HCT116 (cell line): Measurements from ENCODE around the gene ABLIM1. TPM values are rescaled to one million over a fixed set of nuclear protein-coding genes. Genes with fewer than 3 reads are reported as not detected.

Source experiments
- ATAC-seq: fragments of 200-7000 bp; cut with Tn5 transposase; 2 replicates; pipeline ENCODE4 v1.9.1; 2020; ENCODE audit warnings: mild to moderate bottlenecking, moderate library complexity
- BruUV-seq: library from RNA; stranded (reverse); fragments of 400-500 nt; replicated peaks from 2 replicates; lab custom pipeline; 2021; lab: Mats Ljungman, UMichigan
- CTCF ChIA-PET: fragments of 300-600 bp; sonication (Branson Sonifier 250); formaldehyde crosslinking; loops from one replicate; lab custom pipeline; 2021; ENCODE audit warnings: antibody characterized with exemption; lab: Charles Lee
- POLR2A ChIA-PET: fragments of 300-600, 350-600 bp; sonication (Branson Sonifier 250); formaldehyde crosslinking; loops from one replicate; lab custom pipeline; 2021; ENCODE audit warnings: antibody characterized with exemption; lab: Charles Lee
- RAD21 ChIA-PET, 2 experiments: fragments of 300-600 bp; sonication (Branson Sonifier 250); formaldehyde crosslinking; loops; one replicate each; lab custom pipeline; 2023; ENCODE audit warnings: low total read pairs in 2 of 2; ENCODE audit not compliant: uncharacterized antibody in 2 of 2, unreplicated experiment in 2 of 2, low non-redundant PET in 1 of 2; lab: Charles Lee
- DNase-seq: peaks from one replicate; pipeline ENCODE4 v3.0.0-alpha.2; 2010; ENCODE audit warnings: low read depth, low spot score
- H2AFZ ChIP-seq: fragments of 200-600 bp; shearing (Covaris generic), sonication (generic); 2 replicates; pipeline ENCODE4 v1.6.1; 2017; ENCODE audit warnings: low read depth, mixed run types, mixed read lengths, antibody characterized with exemption, low read length; ENCODE audit not compliant: poor library complexity, severe bottlenecking
- H3K27ac ChIP-seq: 2 replicates; pipeline ENCODE4 v1.5.1; 2012; ENCODE audit warnings: low read depth, low read length
- H3K27me3 ChIP-seq: fragments of 200-600 bp; sonication (generic); 2 replicates; pipeline ENCODE4 v1.6.1; 2016; ENCODE audit warnings: mixed run types, low read length, mixed read lengths; ENCODE audit not compliant: insufficient read depth
- H3K36me3 ChIP-seq, 2 experiments: fragments of 200-500 bp in 1 of 2; fragments of 200-600 bp in 1 of 2; sonication (Bioruptor generic) in 1 of 2; sonication (generic) in 1 of 2; 2 replicates each; pipeline versions ENCODE4 v1.5.1 to v1.6.1; 2014 to 2016; ENCODE audit warnings: low read length in 2 of 2, inconsistent platforms in 1 of 2, mixed read lengths in 1 of 2, mixed run types in 1 of 2; ENCODE audit not compliant: insufficient read depth in 2 of 2, control insufficient read depth in 1 of 2
- H3K4me1 ChIP-seq, 2 experiments: fragments of 200-600 bp in 1 of 2; sonication (generic) in 1 of 2; 2 replicates each; pipeline versions ENCODE4 v1.5.1 to v1.6.1; 2012 to 2017; ENCODE audit warnings: low read length in 2 of 2, inconsistent platforms in 1 of 2, mild to moderate bottlenecking in 1 of 2, mixed read lengths in 1 of 2, mixed run types in 1 of 2, moderate library complexity in 1 of 2; ENCODE audit not compliant: insufficient read depth in 2 of 2, control insufficient read depth in 1 of 2
- H3K4me2 ChIP-seq: fragments of 200-600 bp; sonication (generic); 2 replicates; pipeline ENCODE4 v1.6.1; 2017; ENCODE audit warnings: mixed run types, low read length, mixed read lengths
- H3K4me3 ChIP-seq, 2 experiments: fragments of 200-600 bp in 1 of 2; sonication (generic) in 1 of 2; replicated peaks in 1 of 2; 2 replicates each; pipeline ENCODE4 v1.5.1; 2011 to 2016; ENCODE audit warnings: low read length in 2 of 2, control low read depth in 1 of 2, low read depth in 1 of 2, mild to moderate bottlenecking in 1 of 2, mixed read lengths in 1 of 2, mixed run types in 1 of 2
- H3K79me2 ChIP-seq: fragments of 200-600 bp; sonication (generic); 2 replicates; pipeline ENCODE4 v1.6.1; 2017; ENCODE audit warnings: mild to moderate bottlenecking, mixed run types, low read length, moderate library complexity, mixed read lengths; ENCODE audit not compliant: insufficient read depth
- H3K9ac ChIP-seq: fragments of 200-600 bp; sonication (generic); 2 replicates; pipeline ENCODE4 v1.6.1; 2016; ENCODE audit warnings: low read length, mixed read lengths
- H3K9me2 ChIP-seq: fragments of 200-600 bp; sonication (generic), shearing (Covaris generic); 2 replicates; pipeline ENCODE4 v1.6.1; 2017; ENCODE audit warnings: mixed run types, mild to moderate bottlenecking, moderate library complexity; ENCODE audit not compliant: insufficient read depth
- H3K9me3 ChIP-seq, 2 experiments: fragments of 200-500 bp in 1 of 2; fragments of 200-600 bp in 1 of 2; sonication (Bioruptor generic) in 1 of 2; sonication (generic) in 1 of 2; 2 replicates each; pipeline ENCODE4 v1.6.1; 2014 to 2017; ENCODE audit warnings: low read length in 2 of 2, mixed read lengths in 2 of 2, inconsistent platforms in 1 of 2, low read depth in 1 of 2, mild to moderate bottlenecking in 1 of 2, mixed run types in 1 of 2, moderate library complexity in 1 of 2; ENCODE audit not compliant: control insufficient read depth in 1 of 2, insufficient read depth in 1 of 2
- H4K20me1 ChIP-seq: fragments of 200-600 bp; sonication (generic), shearing (Covaris generic); 2 replicates; pipeline ENCODE4 v1.6.1; 2017; ENCODE audit warnings: mixed run types, mild to moderate bottlenecking, moderate library complexity; ENCODE audit not compliant: insufficient read depth
- CBX3 ChIP-seq: IDR thresholded peaks from 2 replicates; pipeline ENCODE4 v1.6.1; 2012; ENCODE audit warnings: low read depth
- CEBPB ChIP-seq: IDR thresholded peaks from 2 replicates; pipeline ENCODE4 v1.6.1; 2012; ENCODE audit warnings: low read depth
- EGR1 ChIP-seq: IDR thresholded peaks from 2 replicates; pipeline ENCODE4 v1.6.1; 2012; ENCODE audit warnings: low read depth
- EZH2 ChIP-seq: fragments of 200-600 bp; sonication (generic); IDR thresholded peaks from 2 replicates; pipeline ENCODE4 v1.6.1; 2017; ENCODE audit warnings: antibody characterized with exemption, mixed run types
- EZH2phosphoT487 ChIP-seq: fragments of 200-600 bp; IDR thresholded peaks from 2 replicates; pipeline ENCODE4 v1.6.1; 2018; ENCODE audit warnings: antibody characterized with exemption, borderline replicate concordance
- FOSL1 ChIP-seq: IDR thresholded peaks from 2 replicates; pipeline ENCODE4 v1.6.1; 2012; ENCODE audit warnings: low read depth
- POLR2A ChIP-seq: IDR thresholded peaks from 2 replicates; pipeline ENCODE4 v1.7.0; 2011; ENCODE audit warnings: borderline replicate concordance; ENCODE audit not compliant: insufficient read depth, insufficient read length; ENCODE audit errors: extremely low read depth
- POLR2AphosphoS5 ChIP-seq: IDR thresholded peaks from 2 replicates; pipeline ENCODE4 v1.6.1; 2011; ENCODE audit warnings: mild to moderate bottlenecking, low read depth, low read length, moderate library complexity
- RAD21 ChIP-seq: IDR thresholded peaks from 2 replicates; pipeline ENCODE4 v1.6.1; 2012; ENCODE audit warnings: low read depth, mild to moderate bottlenecking
- SIN3A ChIP-seq: IDR thresholded peaks from 2 replicates; pipeline ENCODE4 v1.6.1; 2012; ENCODE audit warnings: low read depth
- SP1 ChIP-seq: IDR thresholded peaks from 2 replicates; pipeline ENCODE4 v1.6.1; 2012; ENCODE audit warnings: low read depth
- SRF ChIP-seq: IDR thresholded peaks from 2 replicates; pipeline ENCODE4 v1.6.1; 2012; ENCODE audit warnings: low read depth
- TCF7L2 ChIP-seq: IDR thresholded peaks from 2 replicates; pipeline ENCODE4 v1.7.0; 2011; ENCODE audit warnings: borderline replicate concordance, inconsistent platforms; ENCODE audit not compliant: insufficient read depth, insufficient read length; ENCODE audit errors: extremely low read depth
- YY1 ChIP-seq: IDR thresholded peaks from 2 replicates; pipeline ENCODE4 v1.6.1; 2011; ENCODE audit warnings: low read length, low read depth, moderate library complexity, mild to moderate bottlenecking; ENCODE audit not compliant: insufficient replicate concordance; ENCODE audit errors: extremely low read depth
- ZBTB33 ChIP-seq: IDR thresholded peaks from 2 replicates; pipeline ENCODE4 v1.6.1; 2011; ENCODE audit warnings: mild to moderate bottlenecking, low read length, moderate library complexity; ENCODE audit not compliant: insufficient replicate concordance; ENCODE audit errors: extremely low read depth
- ZNF274 ChIP-seq: fragments of 200-500 bp; sonication (Bioruptor generic); IDR thresholded peaks from 2 replicates; pipeline ENCODE4 v1.6.1; 2014; ENCODE audit warnings: mild to moderate bottlenecking, low read depth, low read length, inconsistent platforms
- intact Hi-C: fragments of 100-400 bp; cut with micrococcal nuclease; formaldehyde crosslinking; loops from 2 replicates; pipeline ENCODE4 v1.10.0; 2022
- total RNA-seq: library from RNA; stranded (reverse); gene quantifications from one replicate; pipeline ENCODE4 v1.2.1, GENCODE V29; 2021; ENCODE audit not compliant: unreplicated experiment
- TF ChIP-seq, protein P1 (sequence below): IDR thresholded peaks from 2 replicates; pipeline ENCODE4 v1.6.1; 2012
- TF ChIP-seq, protein P2 (sequence below): IDR thresholded peaks from 2 replicates; pipeline ENCODE4 v1.6.1; 2012; ENCODE audit warnings: low read depth
- TF ChIP-seq, protein P3 (sequence below): IDR thresholded peaks from 2 replicates; pipeline ENCODE4 v1.6.1; 2012

Gene ABLIM1
- total RNA-seq, 1 experiment from 2014 or later = 96.2 TPM

DNA sequence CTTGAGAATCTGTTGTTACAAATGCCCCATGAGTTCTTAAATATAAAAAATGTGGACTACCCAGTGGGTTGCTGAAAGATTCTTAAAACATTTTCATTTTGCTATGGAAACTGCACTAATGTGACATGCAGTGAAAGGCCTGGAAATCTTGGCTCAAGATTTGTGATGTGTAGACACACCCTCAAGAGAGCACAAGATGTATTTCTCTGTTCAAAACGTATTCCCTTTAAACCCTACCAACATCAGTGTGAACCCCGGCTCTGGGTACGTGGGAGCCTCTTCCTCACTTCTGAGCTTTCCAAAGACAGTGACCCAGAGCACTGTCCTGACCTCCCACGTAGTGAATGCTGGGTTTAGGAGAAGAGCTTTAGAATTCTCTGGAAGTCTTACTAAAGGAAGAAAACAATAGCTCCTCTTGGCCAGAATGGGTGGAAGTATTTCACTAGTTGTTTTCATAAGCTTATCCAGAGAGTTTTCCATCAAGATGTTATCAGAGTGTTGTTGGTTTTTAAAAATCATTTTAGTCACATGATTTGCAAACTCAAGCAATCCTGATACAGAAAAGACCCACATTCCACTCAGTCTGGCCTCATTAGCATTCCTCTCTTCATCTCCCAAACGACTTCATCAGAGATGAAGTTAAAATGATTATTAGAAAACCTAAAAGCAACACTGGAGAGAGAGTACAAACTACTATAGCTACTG, 172.2 kb downstream of the ABLIM1 start:
- Histone ChIP-seq H2AFZ (no peak overlapping the region), H3K4me1 (peaks cover 37 to 45% of the 10 kb centered on the region in 2 experiments), H3K27ac (no peak overlapping the region), H4K20me1 (no peaks in the 10 kb centered on the region), H3K27me3 (no peaks in the 10 kb centered on the region), H3K9ac (no peak overlapping the region), H3K4me3 (no peak overlapping the region), H3K79me2 (no peaks in the 10 kb centered on the region), H3K9me2 (no peaks in the 10 kb centered on the region), H3K36me3 (0 out of 4 replicates have a peak, but pooled peaks cover 0 to 3% of the 10 kb centered on the region in 2 experiments), H3K4me2 (no peak overlapping the region), H3K9me3 (no peaks in the 10 kb centered on the region)
- ChIA-PET RAD21 (no interaction called here), POLR2A (no interaction called here), CTCF (interaction anchor here (1.6 to 1.7 kb wide), 2 partner anchors 14 to 182 kb away, joined by 10 to 12 read pairs; no protein-coding TSS in a partner anchor)
- ATAC-seq = no peak
- no peak for TF ChIP-seq SIN3A
- TF ChIP-seq ZBTB33 = no peak
- TF ChIP-seq, protein P1, sequence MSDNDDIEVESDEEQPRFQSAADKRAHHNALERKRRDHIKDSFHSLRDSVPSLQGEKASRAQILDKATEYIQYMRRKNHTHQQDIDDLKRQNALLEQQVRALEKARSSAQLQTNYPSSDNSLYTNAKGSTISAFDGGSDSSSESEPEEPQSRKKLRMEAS = no peak
- TF ChIP-seq, protein P2, sequence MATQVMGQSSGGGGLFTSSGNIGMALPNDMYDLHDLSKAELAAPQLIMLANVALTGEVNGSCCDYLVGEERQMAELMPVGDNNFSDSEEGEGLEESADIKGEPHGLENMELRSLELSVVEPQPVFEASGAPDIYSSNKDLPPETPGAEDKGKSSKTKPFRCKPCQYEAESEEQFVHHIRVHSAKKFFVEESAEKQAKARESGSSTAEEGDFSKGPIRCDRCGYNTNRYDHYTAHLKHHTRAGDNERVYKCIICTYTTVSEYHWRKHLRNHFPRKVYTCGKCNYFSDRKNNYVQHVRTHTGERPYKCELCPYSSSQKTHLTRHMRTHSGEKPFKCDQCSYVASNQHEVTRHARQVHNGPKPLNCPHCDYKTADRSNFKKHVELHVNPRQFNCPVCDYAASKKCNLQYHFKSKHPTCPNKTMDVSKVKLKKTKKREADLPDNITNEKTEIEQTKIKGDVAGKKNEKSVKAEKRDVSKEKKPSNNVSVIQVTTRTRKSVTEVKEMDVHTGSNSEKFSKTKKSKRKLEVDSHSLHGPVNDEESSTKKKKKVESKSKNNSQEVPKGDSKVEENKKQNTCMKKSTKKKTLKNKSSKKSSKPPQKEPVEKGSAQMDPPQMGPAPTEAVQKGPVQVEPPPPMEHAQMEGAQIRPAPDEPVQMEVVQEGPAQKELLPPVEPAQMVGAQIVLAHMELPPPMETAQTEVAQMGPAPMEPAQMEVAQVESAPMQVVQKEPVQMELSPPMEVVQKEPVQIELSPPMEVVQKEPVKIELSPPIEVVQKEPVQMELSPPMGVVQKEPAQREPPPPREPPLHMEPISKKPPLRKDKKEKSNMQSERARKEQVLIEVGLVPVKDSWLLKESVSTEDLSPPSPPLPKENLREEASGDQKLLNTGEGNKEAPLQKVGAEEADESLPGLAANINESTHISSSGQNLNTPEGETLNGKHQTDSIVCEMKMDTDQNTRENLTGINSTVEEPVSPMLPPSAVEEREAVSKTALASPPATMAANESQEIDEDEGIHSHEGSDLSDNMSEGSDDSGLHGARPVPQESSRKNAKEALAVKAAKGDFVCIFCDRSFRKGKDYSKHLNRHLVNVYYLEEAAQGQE = no peak
- no peak for TF ChIP-seq POLR2A
- no peak for TF ChIP-seq EZH2
- TF ChIP-seq EGR1 = no peak
- TF ChIP-seq EZH2phosphoT487 = no peak
- TF ChIP-seq CBX3 = no peak
- no peak for TF ChIP-seq POLR2AphosphoS5
- TF ChIP-seq YY1 = no peak
- TF ChIP-seq TCF7L2 = no peak
- TF ChIP-seq, protein P3, sequence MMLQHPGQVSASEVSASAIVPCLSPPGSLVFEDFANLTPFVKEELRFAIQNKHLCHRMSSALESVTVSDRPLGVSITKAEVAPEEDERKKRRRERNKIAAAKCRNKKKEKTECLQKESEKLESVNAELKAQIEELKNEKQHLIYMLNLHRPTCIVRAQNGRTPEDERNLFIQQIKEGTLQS = no peak
- no peak for TF ChIP-seq FOSL1
- no peak for TF ChIP-seq RAD21
- no peak for TF ChIP-seq SP1
- TF ChIP-seq ZNF274 = no peak
- TF ChIP-seq CEBPB = no peak
- TF ChIP-seq SRF = no peak
- intact Hi-C loops = no loop called here
- DNase-seq = no peak
- no TSS peak for BruUV-seq
